Activated naive CD4-positive, alpha-beta T cell treated with anti-CD3 and anti-CD28 coated beads, Interleukin-2, amount 10 ng/mL, durations not matched to agents 7 days and 5 days (primary cell): Measurements from ENCODE around the gene CPXM2.

ENCODE experiments used
- CTCF ChIA-PET: fragments of 350-600 bp; sonication (Branson Sonifier 250); formaldehyde crosslinking; loops from one replicate; lab custom pipeline; 2021; ENCODE audit warnings: antibody characterized with exemption; lab: Charles Lee
- DNase-seq: peaks from one replicate; pipeline ENCODE4 v3.0.0-alpha.2; 2020
- H3K27ac Mint-ChIP-seq: one replicate; pipeline ENCODE4 v1.8.0; 2021; ENCODE audit warnings: mild to moderate bottlenecking, moderate library complexity, mixed read lengths
- H3K27me3 Mint-ChIP-seq: one replicate; pipeline ENCODE4 v1.8.0; 2021; ENCODE audit warnings: mild to moderate bottlenecking, mixed read lengths
- H3K36me3 Mint-ChIP-seq: one replicate; pipeline ENCODE4 v1.8.0; 2021; ENCODE audit warnings: mixed read lengths
- H3K4me1 Mint-ChIP-seq: one replicate; pipeline ENCODE4 v1.8.0; 2021; ENCODE audit warnings: mixed read lengths
- H3K4me3 Mint-ChIP-seq: one replicate; pipeline ENCODE4 v1.8.0; 2021; ENCODE audit warnings: mild to moderate bottlenecking, moderate library complexity, mixed read lengths
- H3K9me3 Mint-ChIP-seq: one replicate; pipeline ENCODE4 v1.8.0; 2021; ENCODE audit warnings: mixed read lengths

CPXM2 gene

DNA sequence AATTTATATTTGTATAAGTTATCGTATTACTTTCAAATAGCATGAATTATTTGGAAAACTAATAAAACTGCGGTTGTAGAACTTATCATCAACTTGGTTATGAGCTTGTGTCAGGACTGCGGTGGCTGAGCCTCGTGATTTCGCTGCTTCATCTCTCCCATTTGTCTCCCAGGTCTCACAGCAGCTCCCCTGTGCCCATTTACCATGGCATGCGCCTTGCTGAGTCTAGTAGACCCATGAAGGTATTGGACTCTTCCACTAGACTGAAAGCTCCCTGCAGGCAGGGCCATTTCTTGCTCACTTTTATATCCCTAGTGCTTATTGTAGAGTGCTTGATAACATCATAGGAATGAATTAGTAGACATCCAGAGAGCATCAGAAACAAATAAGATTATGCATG is 53.9 kb downstream of the CPXM2 start:
- no peak overlapping the region for H3K4me3 Mint-ChIP-seq
- H3K36me3 Mint-ChIP-seq: no peaks in the 10 kb centered on the region

DNA sequence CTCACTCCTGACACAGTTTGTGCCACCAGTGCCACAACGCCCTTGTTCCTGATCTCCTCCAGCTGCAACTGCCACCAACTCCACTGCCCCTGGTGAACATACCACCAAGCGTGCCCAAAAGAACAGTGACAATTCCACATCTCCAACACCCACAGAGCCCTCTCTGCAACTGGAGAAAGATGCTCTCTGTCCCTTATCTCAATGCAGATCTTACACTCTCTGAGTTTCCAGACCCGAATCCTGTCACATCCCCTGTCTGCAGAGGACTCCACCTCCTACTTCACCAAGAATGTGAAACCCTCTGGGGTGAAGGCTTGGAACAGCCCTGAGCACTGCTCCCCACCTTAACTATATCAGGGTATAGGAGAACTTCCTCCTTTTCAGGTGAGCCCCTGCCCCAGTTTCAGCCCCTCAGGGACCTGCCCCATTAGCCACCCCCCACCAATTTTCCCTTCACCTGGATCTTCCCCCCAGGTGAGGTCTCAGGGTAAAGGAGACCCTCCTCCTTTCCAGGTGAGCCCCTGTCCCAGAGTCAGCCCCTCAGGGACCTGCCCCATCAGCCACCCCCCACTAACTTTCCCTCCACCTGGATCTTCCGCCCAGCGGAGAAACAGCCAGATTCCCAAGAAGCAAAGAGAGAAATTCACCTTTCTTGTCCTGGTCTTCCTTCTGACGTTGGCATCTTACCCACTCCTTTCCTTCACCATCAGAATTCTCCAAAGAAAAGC is 55.0 kb downstream of the CPXM2 start:
- no peaks in the 10 kb centered on the region for H3K4me1 Mint-ChIP-seq
- no peak for DNase-seq
- no peak overlapping the region for H3K27ac Mint-ChIP-seq
- CTCF ChIA-PET: no interaction called here
- no peak overlapping the region for H3K4me3 Mint-ChIP-seq
- peaks cover 7% of the 10 kb centered on the region for H3K27me3 Mint-ChIP-seq
- no peaks in the 10 kb centered on the region for H3K36me3 Mint-ChIP-seq
- no peaks in the 10 kb centered on the region for H3K9me3 Mint-ChIP-seq

More for the DNA sequence above, 53.9 kb downstream of the CPXM2 start:
- DNase-seq: no peak
- CTCF ChIA-PET: no interaction called here
- H3K4me1 Mint-ChIP-seq: no peaks in the 10 kb centered on the region
- H3K27me3 Mint-ChIP-seq: peaks cover 7% of the 10 kb centered on the region
- H3K9me3 Mint-ChIP-seq: no peaks in the 10 kb centered on the region
- no peak overlapping the region for H3K27ac Mint-ChIP-seq

DNA sequence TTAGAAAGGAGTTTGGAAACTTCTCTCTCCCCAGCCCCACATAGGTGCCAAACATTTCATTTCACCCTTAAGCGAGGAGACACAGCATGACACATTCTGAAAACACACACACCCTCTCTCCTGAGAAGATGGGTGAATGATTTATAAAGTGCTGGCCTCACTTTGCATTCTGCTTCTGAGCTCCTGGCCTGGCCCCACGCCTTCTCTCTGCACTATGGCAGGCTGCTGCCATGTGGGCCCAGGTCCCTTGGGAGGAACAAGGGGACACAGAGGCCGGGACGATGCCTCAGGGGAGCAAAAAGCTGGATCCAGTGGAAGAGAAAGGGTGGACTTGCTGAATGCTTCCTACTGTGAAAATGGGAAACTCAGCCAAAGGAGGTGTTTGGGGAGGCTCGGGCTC is 56.0 kb downstream of the CPXM2 start:
- CTCF ChIA-PET: no interaction called here
- no peak for DNase-seq
- H3K9me3 Mint-ChIP-seq: no peaks in the 10 kb centered on the region
- no peak overlapping the region for H3K27ac Mint-ChIP-seq
- no peaks in the 10 kb centered on the region for H3K36me3 Mint-ChIP-seq
- peaks cover 7% of the 10 kb centered on the region for H3K27me3 Mint-ChIP-seq
- H3K4me3 Mint-ChIP-seq: no peak overlapping the region
- H3K4me1 Mint-ChIP-seq: no peaks in the 10 kb centered on the region

- peaks cover 2% of the 10 kb centered on the region for H3K9me3 Mint-ChIP-seq
- no peak for DNase-seq
- no peaks in the 10 kb centered on the region for H3K36me3 Mint-ChIP-seq
- peaks cover 7% of the 10 kb centered on the region for H3K27me3 Mint-ChIP-seq
- no peak overlapping the region for H3K27ac Mint-ChIP-seq
- no peaks in the 10 kb centered on the region for H3K4me1 Mint-ChIP-seq
- no peak overlapping the region for H3K4me3 Mint-ChIP-seq
- CTCF ChIA-PET: interaction anchor here (0.6 kb wide), 1 partner anchor 50 kb away, joined by 3 read pairs; no protein-coding TSS in a partner anchor
These were observed 58.3 kb downstream of the CPXM2 start for GRCh38 chr10:123833170-123833850.

DNA sequence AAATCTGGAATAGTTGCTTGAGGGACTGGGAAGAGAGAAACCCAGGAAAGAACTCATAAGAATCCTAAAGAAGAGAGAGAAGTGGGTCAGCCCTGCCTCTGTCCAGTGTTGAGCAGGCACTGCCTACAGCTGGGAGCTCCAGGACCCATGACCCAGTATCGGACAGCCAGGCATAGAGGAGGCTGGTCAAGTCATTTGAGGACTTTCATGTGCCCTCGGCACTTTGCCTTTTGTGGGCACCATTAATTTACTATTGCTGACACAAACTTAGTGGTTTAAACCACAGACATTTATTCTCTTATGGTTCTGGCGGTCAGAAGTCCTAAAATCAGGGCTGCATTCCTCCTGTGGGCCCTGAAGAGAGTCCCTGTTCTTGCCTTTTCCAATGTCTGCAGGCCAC is 60.3 kb downstream of the CPXM2 start:
- no peaks in the 10 kb centered on the region for H3K36me3 Mint-ChIP-seq
- H3K4me3 Mint-ChIP-seq: no peak overlapping the region
- no peak for DNase-seq
- peaks cover 4% of the 10 kb centered on the region for H3K27me3 Mint-ChIP-seq
- no peak overlapping the region for H3K27ac Mint-ChIP-seq
- CTCF ChIA-PET: no interaction called here
- H3K9me3 Mint-ChIP-seq: peaks cover 2% of the 10 kb centered on the region
- H3K4me1 Mint-ChIP-seq: no peaks in the 10 kb centered on the region

GRCh38 chr10:123821136-123821535 is 70.5 kb downstream of the CPXM2 start:
- CTCF ChIA-PET: no interaction called here
- H3K4me1 Mint-ChIP-seq: no peaks in the 10 kb centered on the region
- H3K36me3 Mint-ChIP-seq: no peaks in the 10 kb centered on the region
- DNase-seq: no peak
- H3K9me3 Mint-ChIP-seq: no peaks in the 10 kb centered on the region
- no peak overlapping the region for H3K4me3 Mint-ChIP-seq
- H3K27me3 Mint-ChIP-seq: peaks cover 4% of the 10 kb centered on the region
- H3K27ac Mint-ChIP-seq: no peak overlapping the region

DNA sequence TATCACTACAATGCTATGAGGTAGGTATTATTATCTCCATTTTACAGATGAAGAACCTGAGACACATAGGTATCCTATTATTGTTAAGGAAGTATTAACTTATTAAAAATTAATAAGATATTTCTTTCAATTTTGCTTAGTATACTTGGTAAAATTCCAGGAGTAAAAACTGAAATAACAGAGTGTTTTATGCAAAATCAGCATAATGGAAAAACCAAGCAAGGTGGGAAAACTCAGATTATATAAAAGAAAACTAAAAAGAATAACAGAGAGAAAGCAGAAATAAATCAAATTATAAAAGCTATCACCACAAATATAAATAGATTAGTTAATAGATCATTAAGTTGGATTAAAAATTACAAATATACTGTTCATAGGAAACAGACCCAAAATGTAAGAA is 82.0 kb downstream of the CPXM2 start:
- Mint-ChIP-seq H3K4me3 (no peak overlapping the region), H3K36me3 (no peaks in the 10 kb centered on the region), H3K27me3 (no peaks in the 10 kb centered on the region), H3K4me1 (no peaks in the 10 kb centered on the region), H3K27ac (no peak overlapping the region), H3K9me3 (no peaks in the 10 kb centered on the region)
- no peak for DNase-seq
- CTCF ChIA-PET: interaction anchor here (0.7 kb wide), 1 partner anchor 185 kb away, joined by 3 read pairs; no protein-coding TSS in a partner anchor

GRCh38 chr10:123808906-123809305 is 82.7 kb downstream of the CPXM2 start:
- Mint-ChIP-seq H3K36me3 (no peaks in the 10 kb centered on the region), H3K4me3 (no peak overlapping the region), H3K9me3 (no peaks in the 10 kb centered on the region), H3K4me1 (no peaks in the 10 kb centered on the region), H3K27ac (no peak overlapping the region), H3K27me3 (no peaks in the 10 kb centered on the region)
- CTCF ChIA-PET: no interaction called here
- DNase-seq: no peak

GRCh38 chr10:123808286-123808685 is 83.3 kb downstream of the CPXM2 start:
- H3K27ac Mint-ChIP-seq: no peak overlapping the region
- H3K4me1 Mint-ChIP-seq: no peaks in the 10 kb centered on the region
- H3K9me3 Mint-ChIP-seq: no peaks in the 10 kb centered on the region
- no peaks in the 10 kb centered on the region for H3K36me3 Mint-ChIP-seq
- no peaks in the 10 kb centered on the region for H3K27me3 Mint-ChIP-seq
- CTCF ChIA-PET: no interaction called here
- H3K4me3 Mint-ChIP-seq: no peak overlapping the region
- DNase-seq: no peak

GRCh38 chr10:123807444-123808035 is 84.1 kb downstream of the CPXM2 start:
- no peak for DNase-seq
- no peak overlapping the region for H3K4me3 Mint-ChIP-seq
- CTCF ChIA-PET: no interaction called here

DNA sequence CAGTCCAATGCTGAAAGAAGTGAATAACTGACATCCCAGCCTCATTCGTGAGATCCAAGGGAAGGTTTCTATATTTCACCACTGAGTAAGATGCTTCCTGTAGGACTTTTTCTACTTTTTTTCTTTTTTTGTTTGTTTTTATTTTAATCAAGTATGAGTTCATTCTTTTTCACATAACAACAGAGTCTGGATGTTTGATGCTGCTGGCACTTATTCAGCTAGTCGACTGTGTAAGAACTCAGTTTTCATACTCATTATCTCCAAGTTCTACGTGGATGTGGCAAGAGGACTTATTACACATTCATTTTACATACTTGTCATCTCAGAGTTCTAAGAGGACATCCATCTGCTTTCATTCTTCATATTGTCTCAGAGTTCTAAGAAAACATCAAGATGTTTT is 86.9 kb downstream of the CPXM2 start:
- Mint-ChIP-seq H3K27me3 (peaks cover 8% of the 10 kb centered on the region), H3K36me3 (no peaks in the 10 kb centered on the region), H3K27ac (no peak overlapping the region), H3K4me3 (no peak overlapping the region), H3K4me1 (no peaks in the 10 kb centered on the region), H3K9me3 (no peaks in the 10 kb centered on the region)
- no peak for DNase-seq
- CTCF ChIA-PET: no interaction called here

More at GRCh38 chr10:123807444-123808035, 84.1 kb downstream of the CPXM2 start:
- Mint-ChIP-seq H3K27me3 (no peaks in the 10 kb centered on the region), H3K9me3 (no peaks in the 10 kb centered on the region), H3K36me3 (no peaks in the 10 kb centered on the region), H3K27ac (no peak overlapping the region), H3K4me1 (no peaks in the 10 kb centered on the region)

DNA sequence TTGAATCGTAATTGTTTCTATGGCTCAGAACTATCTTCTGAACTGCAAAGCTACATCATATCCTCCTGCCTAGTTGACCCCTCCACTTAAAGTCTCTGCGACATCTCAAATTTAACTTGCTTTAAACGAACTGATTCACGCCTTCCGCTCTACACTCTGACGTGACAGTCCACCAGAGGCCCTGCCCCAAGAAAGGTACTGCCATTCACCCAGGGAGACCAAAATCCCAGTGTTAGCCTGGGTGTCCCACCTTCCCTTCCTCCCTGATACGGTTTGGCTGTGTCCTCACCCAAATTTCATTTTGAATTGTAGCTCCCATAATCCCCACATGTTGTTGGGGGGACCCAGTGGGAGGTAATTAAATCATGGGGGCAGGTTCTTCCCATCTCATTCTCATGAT is 90.8 kb downstream of the CPXM2 start:
- CTCF ChIA-PET: no interaction called here
- no peaks in the 10 kb centered on the region for H3K36me3 Mint-ChIP-seq
- no peak overlapping the region for H3K27ac Mint-ChIP-seq
- H3K4me1 Mint-ChIP-seq: no peaks in the 10 kb centered on the region
- no peak for DNase-seq
- H3K4me3 Mint-ChIP-seq: no peak overlapping the region
- H3K9me3 Mint-ChIP-seq: no peaks in the 10 kb centered on the region
- H3K27me3 Mint-ChIP-seq: peaks cover 8% of the 10 kb centered on the region

- DNase-seq: no peak
- CTCF ChIA-PET: no interaction called here
- Mint-ChIP-seq H3K9me3 (no peaks in the 10 kb centered on the region), H3K36me3 (no peaks in the 10 kb centered on the region), H3K4me3 (no peak overlapping the region), H3K27ac (no peak overlapping the region), H3K4me1 (no peaks in the 10 kb centered on the region), H3K27me3 (peaks cover 8% of the 10 kb centered on the region)
These were observed 91.3 kb downstream of the CPXM2 start for GRCh38 chr10:123800289-123800688.

DNA sequence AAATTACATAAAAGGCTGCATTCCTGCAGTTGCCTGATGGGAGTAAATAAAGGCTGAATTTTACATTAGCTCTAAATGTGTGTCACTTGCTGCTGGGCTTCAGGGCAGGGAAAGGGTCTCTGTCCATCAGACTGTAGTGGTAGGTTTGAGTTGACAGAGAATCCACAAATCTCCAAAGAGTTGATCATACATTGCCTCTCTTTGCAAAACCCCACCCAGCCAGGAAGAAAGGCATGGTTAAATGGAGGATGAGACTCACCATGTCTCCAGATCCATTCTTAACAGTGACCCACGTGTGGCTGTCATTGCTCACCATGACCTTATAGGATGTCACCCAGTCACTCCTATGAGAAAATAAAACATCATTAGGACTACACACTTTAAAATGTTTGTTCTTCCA is 92.8 kb downstream of the CPXM2 start:
- CTCF ChIA-PET: no interaction called here
- no peak overlapping the region for H3K4me3 Mint-ChIP-seq
- H3K27me3 Mint-ChIP-seq: peaks cover 8% of the 10 kb centered on the region
- no peaks in the 10 kb centered on the region for H3K4me1 Mint-ChIP-seq
- DNase-seq: no peak
- H3K27ac Mint-ChIP-seq: no peak overlapping the region
- no peaks in the 10 kb centered on the region for H3K9me3 Mint-ChIP-seq
- H3K36me3 Mint-ChIP-seq: no peaks in the 10 kb centered on the region

DNA sequence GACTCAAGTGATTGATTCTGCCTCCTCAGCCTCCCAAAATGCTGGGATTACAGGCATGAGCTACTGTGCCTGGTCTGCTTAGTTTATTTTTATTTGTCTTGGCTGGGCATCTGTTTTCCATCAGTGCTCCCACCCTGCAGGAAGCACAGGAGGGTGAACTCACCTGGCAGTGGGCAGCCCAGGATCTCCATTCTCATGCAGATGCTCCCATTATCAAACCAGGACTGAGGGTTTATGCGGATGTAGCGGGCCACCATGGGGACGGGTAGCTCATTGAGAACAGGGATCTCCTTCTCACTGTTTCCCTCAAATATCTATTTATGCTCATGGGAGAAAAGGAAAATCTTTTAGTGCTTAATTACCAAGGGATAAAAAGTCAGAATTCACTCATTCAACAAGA is 93.8 kb downstream of the CPXM2 start:
- DNase-seq: no peak
- no peaks in the 10 kb centered on the region for H3K9me3 Mint-ChIP-seq
- H3K27ac Mint-ChIP-seq: no peak overlapping the region
- H3K27me3 Mint-ChIP-seq: peaks cover 8% of the 10 kb centered on the region
- CTCF ChIA-PET: no interaction called here
- H3K36me3 Mint-ChIP-seq: no peaks in the 10 kb centered on the region
- no peaks in the 10 kb centered on the region for H3K4me1 Mint-ChIP-seq
- H3K4me3 Mint-ChIP-seq: no peak overlapping the region
